Smooth muscle cell of the brain vasculature (primary cell): Measurements from ENCODE around the gene ZP2.

ENCODE experiments used
- DNase-seq: peaks from one replicate; pipeline ENCODE4 v3.0.0-alpha.2; 2012; ENCODE audit warnings: low read depth, low spot score

Gene ZP2

GRCh38 chr16:21150375-21151001, 60.9 kb downstream of the ZP2 start, which contains the start of gene DNAH3:
Gene DNAH3, minus strand, starts transcription at chr16:21150846. Its CDS starts 527 bp downstream, at chr16:21150319.
- DNase-seq: no peak
